ENCODE data around the gene PRDX1. TPM values are rescaled to one million over a fixed set of nuclear protein-coding genes. Genes with fewer than 3 reads are reported as not detected.

The PRDX1 gene
- total and polyA plus RNA-seq, 11 donors = 249 to 671 (median 320) TPM

DNA sequence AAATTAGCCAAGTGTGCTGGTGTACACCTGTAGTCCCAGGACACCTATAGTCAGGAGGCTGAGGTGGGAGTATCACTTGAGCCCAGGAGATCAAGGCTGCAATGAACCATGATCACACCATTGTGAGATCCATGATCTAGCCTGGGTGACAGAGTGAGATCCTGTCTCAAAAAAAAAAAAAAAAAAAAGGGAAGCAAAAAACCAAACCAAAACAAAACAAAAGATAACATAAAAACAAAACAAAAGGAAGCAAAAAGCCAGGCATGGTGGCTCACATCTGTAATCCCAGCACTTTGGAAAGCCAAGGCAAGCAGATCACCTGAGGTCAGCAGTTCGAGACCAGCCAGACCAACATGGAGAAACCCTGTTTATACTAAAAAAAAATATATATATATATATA lies 19.5 kb upstream of the PRDX1 start:
- WGBS, 4 donors = 93 to 98% (median 98%) methylated on average over 1 of the region's 1 CpG
- peak overlapping the region in 1 of 12 donors; percentile 89 for H3K27ac ChIP-seq
- no peak for DNase-seq

GRCh38 chr1:45536886-45537285 lies 15.2 kb upstream of the PRDX1 start:
- peaks cover 0 to 15% (median 0%) of the 10 kb centered on the region in 12 donors for H3K4me1 ChIP-seq
- 68 to 72% (median 70%) methylated on average over 4 of the region's 4 CpGs for WGBS, 4 donors
- no peak overlapping the region for H3K27ac ChIP-seq
- no peak overlapping the region for H3K4me3 ChIP-seq
- TF ChIP-seq CTCF (IDR thresholded peaks at IDR 0.05) (no peak), POLR2A (IDR thresholded peaks at IDR 0.05) (no peak)
- H3K9me3 ChIP-seq = no peaks in the 10 kb centered on the region
- DNase-seq (no peak), ATAC-seq (no peak)
- H3K27me3 ChIP-seq = no peaks in the 10 kb centered on the region
- H3K36me3 ChIP-seq = no peaks in the 10 kb centered on the region
- intact Hi-C loops (cut with DNase I) = no loop called here

More for the DNA sequence above, 19.5 kb upstream of the PRDX1 start:
- Histone ChIP-seq H3K9me3 (no peaks in the 10 kb centered on the region), H3K27me3 (no peaks in the 10 kb centered on the region), H3K4me1 (peaks cover 0 to 52% (median 3%) of the 10 kb centered on the region in 12 donors), H3K4me3 (no peak overlapping the region), H3K36me3 (no peaks in the 10 kb centered on the region)
- TF ChIP-seq CTCF (IDR thresholded peaks at IDR 0.05) (no peak), POLR2A (IDR thresholded peaks at IDR 0.05) (no peak)
- intact Hi-C loops (cut with DNase I) = no loop called here
- ATAC-seq = no peak

GRCh38 chr1:45535988-45536766 lies 14.5 kb upstream of the PRDX1 start:
- intact Hi-C loops (cut with DNase I) = no loop called here
- 74 to 82% (median 78%) methylated on average over 6 of the region's 6 CpGs for WGBS, 4 donors
- TF ChIP-seq CTCF (IDR thresholded peaks at IDR 0.05) (no peak), POLR2A (IDR thresholded peaks at IDR 0.05) (no peak)
- Histone ChIP-seq H3K4me3 (no peak overlapping the region), H3K4me1 (peaks cover 0 to 15% (median 0%) of the 10 kb centered on the region in 12 donors), H3K9me3 (no peaks in the 10 kb centered on the region), H3K27me3 (no peaks in the 10 kb centered on the region), H3K36me3 (no peaks in the 10 kb centered on the region), H3K27ac (no peak overlapping the region)
- ATAC-seq = no peak
- no peak for DNase-seq

DNA sequence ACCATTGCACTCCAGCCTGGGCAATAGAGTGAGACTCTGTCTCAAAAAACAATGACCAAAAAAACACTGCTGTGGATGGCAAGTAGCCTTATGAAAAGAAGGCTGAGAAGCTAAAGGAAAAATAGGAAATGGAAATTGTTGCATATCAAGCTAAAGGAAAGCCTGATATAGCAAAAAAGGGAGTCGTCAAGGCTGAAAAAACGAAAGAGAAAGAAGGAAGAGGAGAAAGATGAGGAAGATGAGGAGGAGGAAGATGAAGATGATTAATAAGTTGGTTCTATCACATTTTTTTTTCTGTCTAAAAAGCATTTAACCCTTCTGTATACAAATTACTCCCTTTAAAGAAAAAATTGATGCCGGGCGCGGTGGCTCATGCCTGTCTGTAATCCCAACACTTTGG lies 10.2 kb upstream of the PRDX1 start:
- no peak for DNase-seq
- ATAC-seq = no peak
- Histone ChIP-seq H3K36me3 (no peaks in the 10 kb centered on the region), H3K27ac (peak overlapping the region in 1 of 12 donors; percentile 51), H3K27me3 (no peaks in the 10 kb centered on the region), H3K4me1 (peaks cover 0 to 10% (median 0%) of the 10 kb centered on the region in 12 donors), H3K4me3 (no peak overlapping the region), H3K9me3 (no peaks in the 10 kb centered on the region)
- 77 to 86% (median 78%) methylated on average over 5 of the region's 5 CpGs for WGBS, 4 donors
- intact Hi-C loops (cut with DNase I) = no loop called here
- no peak for TF ChIP-seq POLR2A (IDR thresholded peaks at IDR 0.05)
- TF ChIP-seq CTCF (IDR thresholded peaks at IDR 0.05) = no peak
